GM23338 (cell line): ENCODE data around the gene GTF2A1. TPM values are rescaled to one million over a fixed set of nuclear protein-coding genes. Genes with fewer than 3 reads are reported as not detected.

Source experiments
- ATAC-seq: fragments of 200-7000 bp; cut with Tn5 transposase; 3 replicates; pipeline ENCODE4 v1.9.1; 2020
- DNase-seq: peaks from one replicate; pipeline ENCODE4 v3.0.0-alpha.2; 2015; ENCODE audit warnings: low spot score
- H2AFZ ChIP-seq: fragments of 200-600 bp; sonication (generic); 2 replicates; pipeline ENCODE4 v1.8.0; 2016; ENCODE audit warnings: antibody characterized with exemption, mild to moderate bottlenecking, moderate library complexity
- H3F3A ChIP-seq: fragments of 200-600 bp; sonication (generic); replicated peaks from 2 replicates; pipeline ENCODE4 v1.8.0; 2017; ENCODE audit warnings: antibody characterized with exemption, mixed run types, low read depth
- H3K27ac ChIP-seq: fragments of 200-600 bp; sonication (generic); 2 replicates; pipeline ENCODE4 v1.6.1; 2016; ENCODE audit warnings: low read depth
- H3K27me3 ChIP-seq: fragments of 200-600 bp; sonication (generic); 2 replicates; pipeline ENCODE4 v1.8.0; 2016; ENCODE audit warnings: mild to moderate bottlenecking, mixed run types, moderate library complexity; ENCODE audit not compliant: insufficient read depth
- H3K36me3 ChIP-seq: fragments of 200-600 bp; sonication (generic); 2 replicates; pipeline ENCODE4 v1.8.0; 2016; ENCODE audit warnings: mild to moderate bottlenecking; ENCODE audit not compliant: insufficient read depth
- H3K4me1 ChIP-seq: fragments of 200-600 bp; sonication (generic); 2 replicates; pipeline ENCODE4 v1.8.0; 2016; ENCODE audit warnings: mild to moderate bottlenecking, moderate library complexity; ENCODE audit not compliant: insufficient read depth
- H3K4me2 ChIP-seq: fragments of 200-600 bp; sonication (generic); 2 replicates; pipeline ENCODE4 v1.7.1; 2017; ENCODE audit warnings: mixed run types
- H3K4me3 ChIP-seq: fragments of 200-600 bp; sonication (generic); 2 replicates; pipeline ENCODE4 v1.6.1; 2016; ENCODE audit warnings: mixed run types
- H3K79me2 ChIP-seq: fragments of 200-600 bp; sonication (generic); replicated peaks from 2 replicates; pipeline ENCODE4 v1.8.0; 2017; ENCODE audit warnings: mild to moderate bottlenecking; ENCODE audit not compliant: insufficient read depth
- H3K9me2 ChIP-seq: fragments of 200-600 bp; sonication (generic); 2 replicates; pipeline ENCODE4 v1.8.0; 2017; ENCODE audit not compliant: insufficient read depth
- H4K20me1 ChIP-seq: fragments of 200-600 bp; sonication (generic); replicated peaks from 2 replicates; pipeline ENCODE4 v1.8.0; 2017; ENCODE audit warnings: mild to moderate bottlenecking; ENCODE audit not compliant: insufficient read depth
- H3K27ac Mint-ChIP-seq: 2 replicates; pipeline ENCODE4 v1.8.0; 2020; ENCODE audit warnings: inconsistent platforms, mild to moderate bottlenecking, moderate library complexity, mixed read lengths
- H3K27me3 Mint-ChIP-seq: 3 replicates; pipeline ENCODE4 v1.8.0; 2022; ENCODE audit warnings: low read depth, mild to moderate bottlenecking, moderate library complexity, mixed read lengths, inconsistent platforms; ENCODE audit not compliant: insufficient read depth, poor library complexity
- H3K36me3 Mint-ChIP-seq: 3 replicates; pipeline ENCODE4 v1.8.0; 2021; ENCODE audit warnings: low read depth, mild to moderate bottlenecking, inconsistent platforms, moderate library complexity, mixed read lengths
- H3K4me1 Mint-ChIP-seq: 3 replicates; pipeline ENCODE4 v1.8.0; 2020; ENCODE audit warnings: mild to moderate bottlenecking, inconsistent platforms, mixed read lengths
- H3K4me3 Mint-ChIP-seq: 3 replicates; pipeline ENCODE4 v1.8.0; 2021; ENCODE audit warnings: moderate library complexity, mild to moderate bottlenecking, inconsistent platforms, mixed read lengths
- H3K9me3 Mint-ChIP-seq: 3 replicates; pipeline ENCODE4 v1.8.0; 2020; ENCODE audit warnings: moderate library complexity, mild to moderate bottlenecking, inconsistent platforms, mixed read lengths
- CREB1 ChIP-seq: fragments of 250-450 bp; sonication (Bioruptor Pico); IDR thresholded peaks from 2 replicates; pipeline ENCODE4 v1.5.0; 2020; ENCODE audit warnings: low read depth, mild to moderate bottlenecking, moderate library complexity
- CTCF ChIP-seq, 2 experiments: fragments of 200-600 bp in 1 of 2; sonication (generic) in 1 of 2; conservative IDR thresholded peaks; 2 replicates each; pipeline versions ENCODE4 v1.5.1 to v1.6.1; 2016 to 2017; ENCODE audit warnings: antibody characterized with exemption in 2 of 2, low read depth in 2 of 2, mild to moderate bottlenecking in 2 of 2, moderate library complexity in 1 of 2
- ETS1 ChIP-seq: IDR thresholded peaks from 2 replicates; pipeline ENCODE4 v1.6.1; 2016; ENCODE audit warnings: antibody characterized with exemption
- EZH2 ChIP-seq: fragments of 200-600 bp; sonication (generic); IDR thresholded peaks from one replicate; pipeline ENCODE4 v1.8.0; 2017; ENCODE audit warnings: antibody characterized with exemption, mild to moderate bottlenecking, low read depth; ENCODE audit not compliant: unreplicated experiment
- EZH2phosphoT487 ChIP-seq: fragments of 200-600 bp; sonication (generic); IDR thresholded peaks from one replicate; pipeline ENCODE4 v1.8.1; 2018; ENCODE audit warnings: antibody characterized with exemption; ENCODE audit not compliant: unreplicated experiment
- JUNB ChIP-seq: IDR thresholded peaks from one replicate; pipeline ENCODE4 v1.6.1; 2016; ENCODE audit warnings: antibody characterized with exemption; ENCODE audit not compliant: unreplicated experiment
- NANOG ChIP-seq: IDR thresholded peaks from 2 replicates; pipeline ENCODE4 v1.6.1; 2016; ENCODE audit warnings: antibody characterized with exemption, borderline replicate concordance
- POLR2AphosphoS5 ChIP-seq: IDR thresholded peaks from 2 replicates; pipeline ENCODE4 v1.6.1; 2016; ENCODE audit warnings: antibody characterized with exemption, low read depth
- REST ChIP-seq: IDR thresholded peaks from one replicate; pipeline ENCODE4 v1.6.1; 2018; ENCODE audit warnings: antibody characterized with exemption; ENCODE audit not compliant: unreplicated experiment
- STAT1 ChIP-seq: IDR thresholded peaks from one replicate; pipeline ENCODE4 v1.6.1; 2016; ENCODE audit warnings: antibody characterized with exemption; ENCODE audit not compliant: unreplicated experiment
- ZNF114 ChIP-seq: fragments of 250-450 bp; sonication (Bioruptor Pico); IDR thresholded peaks from 2 replicates; pipeline ENCODE4 v1.5.0; 2020; ENCODE audit warnings: mild to moderate bottlenecking, moderate library complexity
- ZNF331 ChIP-seq: fragments of 250-450 bp; sonication (Bioruptor Pico); IDR thresholded peaks from 2 replicates; pipeline ENCODE4 v1.5.0; 2020; ENCODE audit warnings: low read depth, mild to moderate bottlenecking, moderate library complexity
- ZNF462 ChIP-seq: fragments of 250-450 bp; sonication (Bioruptor Pico); IDR thresholded peaks from 2 replicates; pipeline ENCODE4 v1.5.0; 2020; ENCODE audit warnings: mild to moderate bottlenecking, moderate library complexity
- polyA plus RNA-seq: library from polyadenylated mRNA; unstranded; fragments of >200 nt; fragmentation: Nextera tagmentation; extraction: Ambion mirVana; gene quantifications from 2 replicates; pipeline ENCODE4 v1.2.1, GENCODE V29; 2016
- total RNA-seq: library from RNA; depleted of rRNA; stranded (reverse); fragments of >200 nt; shearing (Covaris generic); gene quantifications from 2 replicates; pipeline ENCODE4 v1.2.3, GENCODE V29; 2014

Gene GTF2A1
- total and polyA plus RNA-seq, 2 experiments from 2014 or later, result 12.1 to 50.6 TPM

- Histone ChIP-seq H3K4me3 (no peak overlapping the region), H3K9me2 (peaks cover 10% of the 10 kb centered on the region), H3K27ac (no peak overlapping the region), H3K27me3 (no peaks in the 10 kb centered on the region), H3K36me3 (no peaks in the 10 kb centered on the region), H3K79me2 (no peaks in the 10 kb centered on the region), H3F3A (no peaks in the 10 kb centered on the region), H2AFZ (no peak overlapping the region), H4K20me1 (no peaks in the 10 kb centered on the region), H3K4me1 (no peaks in the 10 kb centered on the region), H3K4me2 (no peak overlapping the region)
- no peak for TF ChIP-seq JUNB
- no peak for TF ChIP-seq EZH2phosphoT487
- TF ChIP-seq CREB1 (CRISPR knock-in tag), result no peak
- no peak for TF ChIP-seq CTCF (conservative IDR thresholded peaks at IDR 0.05; ENCODE audit: low read depth in 2 of 2)
- no peak for TF ChIP-seq POLR2AphosphoS5
- TF ChIP-seq ETS1, result no peak
- TF ChIP-seq ZNF331 (CRISPR knock-in tag), result no peak
- no peak for TF ChIP-seq NANOG
- TF ChIP-seq REST, result no peak
- no peak for TF ChIP-seq ZNF462
- TF ChIP-seq EZH2, result no peak
- no peak for TF ChIP-seq STAT1
- no peak for TF ChIP-seq ZNF114 (CRISPR knock-in tag)
- ATAC-seq (no peak), DNase-seq (no peak)
- no peaks in the 10 kb centered on the region for H3K9me3 Mint-ChIP-seq
- H3K27ac Mint-ChIP-seq, result no peak overlapping the region
- H3K4me1 Mint-ChIP-seq, result no peaks in the 10 kb centered on the region
- H3K27me3 Mint-ChIP-seq, result no peaks in the 10 kb centered on the region
- no peak overlapping the region for H3K4me3 Mint-ChIP-seq
- H3K36me3 Mint-ChIP-seq, result no peaks in the 10 kb centered on the region
These were observed 87.4 kb downstream of the GTF2A1 start for GRCh38 chr14:81133400-81133799.
